K562 (cell line): ENCODE data around the gene MANF. TPM values are rescaled to one million over a fixed set of nuclear protein-coding genes. Genes with fewer than 3 reads are reported as not detected.

Experiments
- COPS2 ChIP-seq: fragments of 450-650 bp; conservative IDR thresholded peaks from 2 replicates; pipeline ENCODE4 v1.6.1; 2016; ENCODE audit warnings: mild to moderate bottlenecking, moderate library complexity
- EP300 ChIP-seq: IDR thresholded peaks from 2 replicates; pipeline ENCODE4 v1.6.1; 2012; ENCODE audit warnings: low read length, improper control_type of control experiment
- GTF2B ChIP-seq: IDR thresholded peaks from 2 replicates; pipeline ENCODE4 v1.6.1; 2011; ENCODE audit not compliant: insufficient read length; ENCODE audit errors: extremely low read depth
- ILF3 ChIP-seq: fragments of 450-650 bp; IDR thresholded peaks from 2 replicates; pipeline ENCODE4 v1.6.1; 2018; ENCODE audit warnings: antibody characterized with exemption, mild to moderate bottlenecking, moderate library complexity, borderline replicate concordance
- STAT5B ChIP-seq: fragments of 250-450 bp; sonication (Bioruptor Pico); IDR thresholded peaks from 2 replicates; pipeline ENCODE4 v1.8.0; 2021; ENCODE audit warnings: mild to moderate bottlenecking, inconsistent platforms
- THAP7 ChIP-seq: fragments of 250-450 bp; sonication (Bioruptor Pico); IDR thresholded peaks from 2 replicates; pipeline ENCODE4 v1.5.0; 2021
- ZNF384 ChIP-seq: IDR thresholded peaks from 2 replicates; pipeline ENCODE4 v1.6.1; 2012; ENCODE audit warnings: low read depth, low read length, improper control_type of control experiment
- polyA plus RNA-seq, 8 experiments: library from polyadenylated mRNA; depleted of rRNA in 4 of 8; stranded (reverse) in 5 of 8; unstranded in 3 of 8; fragments of >200 nt; fragmentation: Nextera tagmentation in 2 of 8; fragmentation: Illumina TruSeq in 1 of 8; extraction: Ambion mirVana in 2 of 8; extraction: Trizol in 1 of 8; gene quantifications; 2 replicates each; pipeline versions ENCODE4 v1.2.1 to v1.2.3, GENCODE V29; 2011 to 2014; ENCODE audit warnings: inconsistent platforms in 1 of 8, missing spikeins in 1 of 8
- total RNA-seq, 7 experiments: library from RNA; depleted of rRNA in 6 of 7; stranded (reverse); fragments of >200 nt in 6 of 7; fragmentation: Illumina TruSeq in 2 of 7; extraction: Trizol in 2 of 7; gene quantifications; 2 replicates each; pipeline versions ENCODE4 v1.2.1 to v1.2.3, GENCODE V29; 2011 to 2021; ENCODE audit warnings: low replicate concordance in 1 of 7
- TF ChIP-seq, protein P1 (sequence below): fragments of 150-350 bp; conservative IDR thresholded peaks from 2 replicates; pipeline ENCODE4 v1.6.1; 2014; ENCODE audit warnings: low read length

MANF gene
- total and polyA plus RNA-seq, 9 of the 15 experiments (the other 6 are each of a cell fraction or from before 2014, with no cell fraction given), result 6.5 to 52.7 (median 42.3) TPM

DNA sequence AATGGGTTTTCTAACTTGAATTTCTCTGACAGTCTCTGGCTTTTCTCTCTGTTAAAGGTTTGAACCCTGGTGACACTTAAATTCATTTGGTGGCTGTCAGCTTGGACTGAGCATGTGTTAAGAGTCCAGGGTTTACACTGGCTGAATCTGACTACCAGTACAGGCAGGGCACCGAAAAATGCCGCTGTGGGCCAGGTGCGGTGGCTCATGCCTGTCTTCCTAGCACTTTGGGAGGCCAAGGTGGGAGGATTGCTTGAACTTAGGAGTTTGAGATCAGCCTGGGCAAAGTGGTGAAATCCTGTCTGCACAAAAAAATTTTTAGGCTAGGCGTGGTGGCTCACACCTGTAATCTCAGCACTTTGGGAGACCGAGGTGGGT, 1.8 kb downstream of the MANF start (continued):
- TF ChIP-seq, protein P1, sequence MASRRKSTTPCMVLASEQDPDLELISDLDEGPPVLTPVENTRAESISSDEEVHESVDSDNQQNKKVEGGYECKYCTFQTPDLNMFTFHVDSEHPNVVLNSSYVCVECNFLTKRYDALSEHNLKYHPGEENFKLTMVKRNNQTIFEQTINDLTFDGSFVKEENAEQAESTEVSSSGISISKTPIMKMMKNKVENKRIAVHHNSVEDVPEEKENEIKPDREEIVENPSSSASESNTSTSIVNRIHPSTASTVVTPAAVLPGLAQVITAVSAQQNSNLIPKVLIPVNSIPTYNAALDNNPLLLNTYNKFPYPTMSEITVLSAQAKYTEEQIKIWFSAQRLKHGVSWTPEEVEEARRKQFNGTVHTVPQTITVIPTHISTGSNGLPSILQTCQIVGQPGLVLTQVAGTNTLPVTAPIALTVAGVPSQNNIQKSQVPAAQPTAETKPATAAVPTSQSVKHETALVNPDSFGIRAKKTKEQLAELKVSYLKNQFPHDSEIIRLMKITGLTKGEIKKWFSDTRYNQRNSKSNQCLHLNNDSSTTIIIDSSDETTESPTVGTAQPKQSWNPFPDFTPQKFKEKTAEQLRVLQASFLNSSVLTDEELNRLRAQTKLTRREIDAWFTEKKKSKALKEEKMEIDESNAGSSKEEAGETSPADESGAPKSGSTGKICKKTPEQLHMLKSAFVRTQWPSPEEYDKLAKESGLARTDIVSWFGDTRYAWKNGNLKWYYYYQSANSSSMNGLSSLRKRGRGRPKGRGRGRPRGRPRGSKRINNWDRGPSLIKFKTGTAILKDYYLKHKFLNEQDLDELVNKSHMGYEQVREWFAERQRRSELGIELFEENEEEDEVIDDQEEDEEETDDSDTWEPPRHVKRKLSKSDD, result no peak
- TF ChIP-seq THAP7 (CRISPR knock-in tag) (no peak), ZNF384 (no peak), STAT5B (CRISPR knock-in tag) (no peak), COPS2 (no peak), EP300 (no peak), ILF3 (no peak), GTF2B (no peak)
